ENCODE data around the gene SCIN. TPM values are rescaled to one million over a fixed set of nuclear protein-coding genes. Genes with fewer than 3 reads are reported as not detected.
"Not testable (repeated sequence)": the region's sequence is repeated elsewhere in the genome, so short reads cannot be mapped to it uniquely, and the experiment has no call there.

SCIN gene
- 0.65 to 2.6 TPM (median 0.82 TPM) in 3 replicates for total RNA-seq
- long read RNA-seq, full-length matches to known transcripts: 2 of 2 reads
- long read RNA-seq, partial matches to known transcripts: 0 of 2 reads
- long read RNA-seq, other reads (novel, unspliced or antisense): 0 of 2 reads

GRCh38 chr7:12570534-12571461 lies at the start of gene SCIN:
Gene SCIN (plus strand): TSS chr7:12570720. CDS start chr7:12570787, 67 bp downstream.
- H3K4me3 Mint-ChIP-seq (ENCODE audit: unreplicated experiment): peak within 1 kb of the TSS; percentile 75
- H3K9me3 Mint-ChIP-seq (ENCODE audit: low read depth): no peaks in the 10 kb centered on the region
- H3K36me3 Mint-ChIP-seq (ENCODE audit: low read depth): no peaks in the 10 kb centered on the region
- no peak for TF ChIP-seq CTCF (IDR thresholded peaks at IDR 0.05)
- peak within 1 kb of the TSS; percentile 49 for H3K27ac Mint-ChIP-seq (ENCODE audit: unreplicated experiment)
- peaks cover 16% of the 10 kb centered on the region for H3K27me3 Mint-ChIP-seq (ENCODE audit: low read depth)
- H3K4me1 Mint-ChIP-seq (ENCODE audit: low read depth): peaks cover 18% of the 10 kb centered on the region
- no peak for DNase-seq (ENCODE audit: low spot score)

DNA sequence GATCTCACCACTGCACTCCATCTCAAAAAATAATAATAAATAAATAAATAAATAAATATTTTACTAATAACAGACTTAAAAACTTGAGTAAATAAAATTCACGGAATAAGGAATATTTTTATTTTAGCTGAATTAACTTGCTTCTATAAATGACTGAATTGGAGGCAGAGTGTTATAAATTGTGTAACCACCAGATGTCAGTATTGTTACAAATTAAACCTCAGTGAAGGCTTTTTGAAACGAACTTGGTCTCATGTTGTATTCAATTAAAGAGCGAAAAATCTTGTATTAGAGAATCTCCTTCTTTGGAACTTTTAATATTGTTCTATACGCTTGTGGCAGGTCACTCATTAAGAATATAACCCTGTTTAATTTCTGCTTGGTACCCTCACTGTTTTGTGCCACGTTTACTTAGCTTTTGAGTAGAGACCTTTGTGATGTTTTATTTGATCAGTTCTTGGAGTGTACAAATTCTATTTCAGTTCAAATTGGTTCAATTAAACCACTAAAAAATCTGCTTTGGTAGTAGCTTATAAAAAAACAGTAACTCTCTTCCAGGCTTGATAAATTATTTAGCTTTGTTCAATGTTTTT lies 45.6 kb upstream of the SCIN start:
- H3K27me3 Mint-ChIP-seq (ENCODE audit: low read depth): peaks cover 5% of the 10 kb centered on the region
- no peaks in the 10 kb centered on the region for H3K36me3 Mint-ChIP-seq (ENCODE audit: low read depth)
- H3K9me3 Mint-ChIP-seq (ENCODE audit: low read depth): no peaks in the 10 kb centered on the region
- peaks cover 9% of the 10 kb centered on the region for H3K4me1 Mint-ChIP-seq (ENCODE audit: low read depth)
- no peak for DNase-seq (ENCODE audit: low spot score)
- peak; percentile 95 for TF ChIP-seq CTCF (IDR thresholded peaks at IDR 0.05)
- no peak overlapping the region for H3K27ac Mint-ChIP-seq (ENCODE audit: unreplicated experiment)
- H3K4me3 Mint-ChIP-seq (ENCODE audit: unreplicated experiment): no peak overlapping the region

DNA sequence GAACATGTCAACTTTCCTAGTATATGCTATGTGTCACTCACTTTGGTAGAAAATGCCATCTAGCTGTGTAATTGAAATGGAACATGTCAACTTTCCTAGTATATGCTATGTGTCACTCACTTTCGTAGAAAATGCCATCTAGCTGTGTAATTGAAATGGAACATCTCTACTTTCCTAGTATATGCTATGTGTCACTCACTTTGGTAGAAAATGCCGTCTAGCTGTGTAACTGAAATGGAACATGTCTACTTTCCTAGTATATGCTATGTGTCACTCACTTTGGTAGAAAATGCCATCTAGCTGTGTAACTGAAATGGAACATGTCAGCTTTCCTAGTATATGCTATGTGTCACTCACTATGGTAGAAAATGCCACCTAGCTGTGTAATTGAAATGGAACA lies 43.8 kb upstream of the SCIN start:
- H3K36me3 Mint-ChIP-seq (ENCODE audit: low read depth); H3K9me3 Mint-ChIP-seq (ENCODE audit: low read depth); DNase-seq (ENCODE audit: low spot score); H3K27ac Mint-ChIP-seq (ENCODE audit: unreplicated experiment); H3K4me1 Mint-ChIP-seq (ENCODE audit: low read depth); H3K4me3 Mint-ChIP-seq (ENCODE audit: unreplicated experiment); H3K27me3 Mint-ChIP-seq (ENCODE audit: low read depth): not testable (repeated sequence)

- not testable (repeated sequence) for H3K9me3 Mint-ChIP-seq (ENCODE audit: low read depth); H3K4me3 Mint-ChIP-seq (ENCODE audit: unreplicated experiment); H3K27me3 Mint-ChIP-seq (ENCODE audit: low read depth); H3K4me1 Mint-ChIP-seq (ENCODE audit: low read depth); H3K36me3 Mint-ChIP-seq (ENCODE audit: low read depth); H3K27ac Mint-ChIP-seq (ENCODE audit: unreplicated experiment); DNase-seq (ENCODE audit: low spot score)
Measured at GRCh38 chr7:12527670-12528069, 42.9 kb upstream of the SCIN start.

- Mint-ChIP-seq H3K27me3 (ENCODE audit: low read depth) (no peaks in the 10 kb centered on the region), H3K27ac (ENCODE audit: unreplicated experiment) (no peak overlapping the region)
Measured at GRCh38 chr7:12529971-12530710, 40.4 kb upstream of the SCIN start.

More at GRCh38 chr7:12529971-12530710, 40.4 kb upstream of the SCIN start:
- no peak for DNase-seq (ENCODE audit: low spot score)
- no peak for TF ChIP-seq CTCF (IDR thresholded peaks at IDR 0.05)
- H3K4me3 Mint-ChIP-seq (ENCODE audit: unreplicated experiment): no peak overlapping the region
- no peaks in the 10 kb centered on the region for H3K36me3 Mint-ChIP-seq (ENCODE audit: low read depth)
- peaks cover 5% of the 10 kb centered on the region for H3K9me3 Mint-ChIP-seq (ENCODE audit: low read depth)
- H3K4me1 Mint-ChIP-seq (ENCODE audit: low read depth): peaks cover under 1% of the 10 kb centered on the region
